K562 (cell line): ENCODE measurements around the gene PSAP. TPM values are rescaled to one million over a fixed set of nuclear protein-coding genes. Genes with fewer than 3 reads are reported as not detected.

Experiments
- ETV5 ChIP-seq: sonication (generic); formaldehyde crosslinking; IDR thresholded peaks from 2 replicates; pipeline ENCODE4 v1.4.0; 2020; ENCODE audit warnings: low read depth, mild to moderate bottlenecking, missing genetic modification reagents
- IRF1 ChIP-seq: sonication (generic); formaldehyde crosslinking; IDR thresholded peaks from 2 replicates; pipeline ENCODE4 v1.8.0; 2022; ENCODE audit warnings: missing genetic modification reagents, mild to moderate bottlenecking, borderline replicate concordance
- POLR3G ChIP-seq: IDR thresholded peaks from 2 replicates; pipeline ENCODE4 v1.6.1; 2011; ENCODE audit not compliant: insufficient read length, insufficient replicate concordance; ENCODE audit errors: extremely low read depth
- SIX5 ChIP-seq, 2 experiments: IDR thresholded peaks; 2 replicates each; pipeline ENCODE4 v1.6.1; 2011; ENCODE audit warnings: low read length in 2 of 2, borderline replicate concordance in 1 of 2, low read depth in 1 of 2, mild to moderate bottlenecking in 1 of 2, moderate library complexity in 1 of 2; ENCODE audit not compliant: insufficient read depth in 1 of 2
- SRSF9 ChIP-seq: fragments of 200-400 bp; formaldehyde crosslinking; IDR thresholded peaks from 2 replicates; pipeline ENCODE4 v1.6.1; 2017; ENCODE audit warnings: low read depth, low read length, borderline replicate concordance
- TOE1 ChIP-seq, 2 experiments: fragments of 450-650 bp in 1 of 2; sonication (generic) in 1 of 2; formaldehyde crosslinking in 1 of 2; IDR thresholded peaks; 2 replicates each; pipeline versions ENCODE4 v1.7.1 to v1.8.0; 2016 to 2022; ENCODE audit warnings: borderline replicate concordance in 2 of 2, mild to moderate bottlenecking in 2 of 2, antibody characterized with exemption in 1 of 2, inconsistent platforms in 1 of 2, low read depth in 1 of 2, missing genetic modification reagents in 1 of 2, moderate library complexity in 1 of 2
- ZBTB1 ChIP-seq: sonication (generic); formaldehyde crosslinking; IDR thresholded peaks from 2 replicates; pipeline ENCODE4 v1.8.1; 2023; ENCODE audit warnings: missing genetic modification reagents, low read depth, mild to moderate bottlenecking, borderline replicate concordance
- ZNF253 ChIP-seq: fragments of 250-450 bp; sonication (Bioruptor Pico); conservative IDR thresholded peaks from 2 replicates; pipeline ENCODE4 v1.6.1; 2021; ENCODE audit warnings: mild to moderate bottlenecking
- ZNF316 ChIP-seq: fragments of 450-650 bp; IDR thresholded peaks from 2 replicates; pipeline ENCODE4 v1.6.1; 2016
- ZNF431 ChIP-seq: sonication (generic); formaldehyde crosslinking; IDR thresholded peaks from 2 replicates; pipeline ENCODE4 v1.8.0; 2022; ENCODE audit warnings: mild to moderate bottlenecking, missing genetic modification reagents
- ZNF507 ChIP-seq: conservative IDR thresholded peaks from 2 replicates; pipeline ENCODE4 v1.6.1; 2017; ENCODE audit warnings: missing genetic modification characterization, missing compliant biosample characterization
- ZNF79 ChIP-seq: fragments of 250-450 bp; sonication (Bioruptor Pico); IDR thresholded peaks from 2 replicates; pipeline ENCODE4 v1.4.0; 2020; ENCODE audit warnings: low read depth, mild to moderate bottlenecking, moderate library complexity
- polyA plus RNA-seq, 8 experiments: library from polyadenylated mRNA; depleted of rRNA in 4 of 8; stranded (reverse) in 5 of 8; unstranded in 3 of 8; fragments of >200 nt; fragmentation: Nextera tagmentation in 2 of 8; fragmentation: Illumina TruSeq in 1 of 8; extraction: Ambion mirVana in 2 of 8; extraction: Trizol in 1 of 8; gene quantifications; 2 replicates each; pipeline versions ENCODE4 v1.2.1 to v1.2.3, GENCODE V29; 2011 to 2014; ENCODE audit warnings: inconsistent platforms in 1 of 8, missing spikeins in 1 of 8
- total RNA-seq, 7 experiments: library from RNA; depleted of rRNA in 6 of 7; stranded (reverse); fragments of >200 nt in 6 of 7; fragmentation: Illumina TruSeq in 2 of 7; extraction: Trizol in 2 of 7; gene quantifications; 2 replicates each; pipeline versions ENCODE4 v1.2.1 to v1.2.3, GENCODE V29; 2011 to 2021; ENCODE audit warnings: low replicate concordance in 1 of 7
- TF ChIP-seq, protein P1 (sequence below): sonication (generic); formaldehyde crosslinking; IDR thresholded peaks from 2 replicates; pipeline ENCODE4 v1.8.1; 2023; ENCODE audit warnings: mild to moderate bottlenecking, missing genetic modification reagents, moderate library complexity
- TF ChIP-seq, protein P2 (sequence below): sonication (generic); formaldehyde crosslinking; IDR thresholded peaks from 2 replicates; pipeline ENCODE4 v1.8.0; 2023; ENCODE audit warnings: missing genetic modification reagents, mild to moderate bottlenecking, borderline replicate concordance

The PSAP gene
- total and polyA plus RNA-seq, 9 of the 15 experiments (the other 6 are each of a cell fraction or from before 2014, with no cell fraction given): 245 to 700 (median 429) TPM

GRCh38 chr10:71860243-71861029 lies 9.4 kb upstream of the PSAP start (continued):
- TF ChIP-seq ETV5 (CRISPR knock-in tag): no peak
- no peak for TF ChIP-seq ZBTB1 (CRISPR knock-in tag)
- TF ChIP-seq POLR3G: no peak
- TF ChIP-seq ZNF431 (CRISPR knock-in tag): no peak
- no peak for TF ChIP-seq SRSF9
- TF ChIP-seq IRF1 (CRISPR knock-in tag): no peak
- TF ChIP-seq ZNF316: peak; percentile 99
- TF ChIP-seq TOE1 (IDR thresholded peaks at IDR 0.05; ENCODE audit: borderline replicate concordance): peak; percentile 79; the same call in 1 of the 2 replicates
- no peak for TF ChIP-seq TOE1 (CRISPR knock-in tag; IDR thresholded peaks at IDR 0.05; ENCODE audit: borderline replicate concordance, low read depth)
- TF ChIP-seq SIX5 (IDR thresholded peaks at IDR 0.05; ENCODE audit: borderline replicate concordance in 1 of 2, insufficient read depth in 1 of 2, low read depth in 1 of 2, low read length in 2 of 2): no peak
- TF ChIP-seq ZNF253 (CRISPR knock-in tag): no peak
- TF ChIP-seq, protein P1, sequence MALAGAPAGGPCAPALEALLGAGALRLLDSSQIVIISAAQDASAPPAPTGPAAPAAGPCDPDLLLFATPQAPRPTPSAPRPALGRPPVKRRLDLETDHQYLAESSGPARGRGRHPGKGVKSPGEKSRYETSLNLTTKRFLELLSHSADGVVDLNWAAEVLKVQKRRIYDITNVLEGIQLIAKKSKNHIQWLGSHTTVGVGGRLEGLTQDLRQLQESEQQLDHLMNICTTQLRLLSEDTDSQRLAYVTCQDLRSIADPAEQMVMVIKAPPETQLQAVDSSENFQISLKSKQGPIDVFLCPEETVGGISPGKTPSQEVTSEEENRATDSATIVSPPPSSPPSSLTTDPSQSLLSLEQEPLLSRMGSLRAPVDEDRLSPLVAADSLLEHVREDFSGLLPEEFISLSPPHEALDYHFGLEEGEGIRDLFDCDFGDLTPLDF (CRISPR knock-in tag): peak; percentile 59; the same call in 1 of the 2 replicates
- no peak for TF ChIP-seq ZNF507 (tag)
- TF ChIP-seq, protein P2, sequence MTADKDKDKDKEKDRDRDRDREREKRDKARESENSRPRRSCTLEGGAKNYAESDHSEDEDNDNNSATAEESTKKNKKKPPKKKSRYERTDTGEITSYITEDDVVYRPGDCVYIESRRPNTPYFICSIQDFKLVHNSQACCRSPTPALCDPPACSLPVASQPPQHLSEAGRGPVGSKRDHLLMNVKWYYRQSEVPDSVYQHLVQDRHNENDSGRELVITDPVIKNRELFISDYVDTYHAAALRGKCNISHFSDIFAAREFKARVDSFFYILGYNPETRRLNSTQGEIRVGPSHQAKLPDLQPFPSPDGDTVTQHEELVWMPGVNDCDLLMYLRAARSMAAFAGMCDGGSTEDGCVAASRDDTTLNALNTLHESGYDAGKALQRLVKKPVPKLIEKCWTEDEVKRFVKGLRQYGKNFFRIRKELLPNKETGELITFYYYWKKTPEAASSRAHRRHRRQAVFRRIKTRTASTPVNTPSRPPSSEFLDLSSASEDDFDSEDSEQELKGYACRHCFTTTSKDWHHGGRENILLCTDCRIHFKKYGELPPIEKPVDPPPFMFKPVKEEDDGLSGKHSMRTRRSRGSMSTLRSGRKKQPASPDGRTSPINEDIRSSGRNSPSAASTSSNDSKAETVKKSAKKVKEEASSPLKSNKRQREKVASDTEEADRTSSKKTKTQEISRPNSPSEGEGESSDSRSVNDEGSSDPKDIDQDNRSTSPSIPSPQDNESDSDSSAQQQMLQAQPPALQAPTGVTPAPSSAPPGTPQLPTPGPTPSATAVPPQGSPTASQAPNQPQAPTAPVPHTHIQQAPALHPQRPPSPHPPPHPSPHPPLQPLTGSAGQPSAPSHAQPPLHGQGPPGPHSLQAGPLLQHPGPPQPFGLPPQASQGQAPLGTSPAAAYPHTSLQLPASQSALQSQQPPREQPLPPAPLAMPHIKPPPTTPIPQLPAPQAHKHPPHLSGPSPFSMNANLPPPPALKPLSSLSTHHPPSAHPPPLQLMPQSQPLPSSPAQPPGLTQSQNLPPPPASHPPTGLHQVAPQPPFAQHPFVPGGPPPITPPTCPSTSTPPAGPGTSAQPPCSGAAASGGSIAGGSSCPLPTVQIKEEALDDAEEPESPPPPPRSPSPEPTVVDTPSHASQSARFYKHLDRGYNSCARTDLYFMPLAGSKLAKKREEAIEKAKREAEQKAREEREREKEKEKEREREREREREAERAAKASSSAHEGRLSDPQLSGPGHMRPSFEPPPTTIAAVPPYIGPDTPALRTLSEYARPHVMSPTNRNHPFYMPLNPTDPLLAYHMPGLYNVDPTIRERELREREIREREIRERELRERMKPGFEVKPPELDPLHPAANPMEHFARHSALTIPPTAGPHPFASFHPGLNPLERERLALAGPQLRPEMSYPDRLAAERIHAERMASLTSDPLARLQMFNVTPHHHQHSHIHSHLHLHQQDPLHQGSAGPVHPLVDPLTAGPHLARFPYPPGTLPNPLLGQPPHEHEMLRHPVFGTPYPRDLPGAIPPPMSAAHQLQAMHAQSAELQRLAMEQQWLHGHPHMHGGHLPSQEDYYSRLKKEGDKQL (CRISPR knock-in tag): no peak
- TF ChIP-seq ZNF79 (CRISPR knock-in tag): peak; percentile 64; the same call in 1 of the 2 replicates
